Astrocyte of the cerebellum (primary cell): ENCODE measurements around the gene CUZD1.

Experiments used
- DNase-seq: peaks from one replicate; pipeline ENCODE4 v3.0.0-alpha.2; 2011; ENCODE audit warnings: low read depth
- H3K4me3 ChIP-seq: 2 replicates; pipeline ENCODE4 v1.5.1; 2011; ENCODE audit warnings: mild to moderate bottlenecking, low read depth, low read length, moderate library complexity
- in situ Hi-C: cut with HindIII; loops from 2 replicates; pipeline ENCODE4 v1.10.0; 2017; ENCODE audit warnings: low sequenced_read_pairs
- TF ChIP-seq, protein P1 (sequence below): IDR thresholded peaks from 2 replicates; pipeline ENCODE4 v1.5.1; 2012; ENCODE audit warnings: low read length, low read depth, moderate library complexity, mild to moderate bottlenecking; ENCODE audit errors: missing control alignments

Gene CUZD1

GRCh38 chr10:122830273-122830964 lies 15.2 kb downstream of the CUZD1 start:
- TF ChIP-seq, protein P1, sequence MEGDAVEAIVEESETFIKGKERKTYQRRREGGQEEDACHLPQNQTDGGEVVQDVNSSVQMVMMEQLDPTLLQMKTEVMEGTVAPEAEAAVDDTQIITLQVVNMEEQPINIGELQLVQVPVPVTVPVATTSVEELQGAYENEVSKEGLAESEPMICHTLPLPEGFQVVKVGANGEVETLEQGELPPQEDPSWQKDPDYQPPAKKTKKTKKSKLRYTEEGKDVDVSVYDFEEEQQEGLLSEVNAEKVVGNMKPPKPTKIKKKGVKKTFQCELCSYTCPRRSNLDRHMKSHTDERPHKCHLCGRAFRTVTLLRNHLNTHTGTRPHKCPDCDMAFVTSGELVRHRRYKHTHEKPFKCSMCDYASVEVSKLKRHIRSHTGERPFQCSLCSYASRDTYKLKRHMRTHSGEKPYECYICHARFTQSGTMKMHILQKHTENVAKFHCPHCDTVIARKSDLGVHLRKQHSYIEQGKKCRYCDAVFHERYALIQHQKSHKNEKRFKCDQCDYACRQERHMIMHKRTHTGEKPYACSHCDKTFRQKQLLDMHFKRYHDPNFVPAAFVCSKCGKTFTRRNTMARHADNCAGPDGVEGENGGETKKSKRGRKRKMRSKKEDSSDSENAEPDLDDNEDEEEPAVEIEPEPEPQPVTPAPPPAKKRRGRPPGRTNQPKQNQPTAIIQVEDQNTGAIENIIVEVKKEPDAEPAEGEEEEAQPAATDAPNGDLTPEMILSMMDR: no peak
- no peak overlapping the region for H3K4me3 ChIP-seq
- in situ Hi-C loops: no loop called here
- DNase-seq: no peak

- no peak for DNase-seq
- H3K4me3 ChIP-seq: no peak overlapping the region
- TF ChIP-seq, protein P1: no peak
- in situ Hi-C loops: no loop called here
These were observed 16.2 kb downstream of the CUZD1 start for GRCh38 chr10:122829454-122829853.

- in situ Hi-C loops: no loop called here
- TF ChIP-seq, protein P1: no peak
- no peak overlapping the region for H3K4me3 ChIP-seq
- DNase-seq: no peak
These were observed 16.9 kb downstream of the CUZD1 start for GRCh38 chr10:122828716-122829255.

- no peak overlapping the region for H3K4me3 ChIP-seq
- no peak for DNase-seq
- in situ Hi-C loops: no loop called here
- TF ChIP-seq, protein P1: no peak
These were observed 18.4 kb downstream of the CUZD1 start for GRCh38 chr10:122827302-122827701.

GRCh38 chr10:122822973-122823690 lies 22.5 kb downstream of the CUZD1 start:
- DNase-seq: no peak
- no peak overlapping the region for H3K4me3 ChIP-seq
- in situ Hi-C loops: no loop called here
- TF ChIP-seq, protein P1: no peak

DNA sequence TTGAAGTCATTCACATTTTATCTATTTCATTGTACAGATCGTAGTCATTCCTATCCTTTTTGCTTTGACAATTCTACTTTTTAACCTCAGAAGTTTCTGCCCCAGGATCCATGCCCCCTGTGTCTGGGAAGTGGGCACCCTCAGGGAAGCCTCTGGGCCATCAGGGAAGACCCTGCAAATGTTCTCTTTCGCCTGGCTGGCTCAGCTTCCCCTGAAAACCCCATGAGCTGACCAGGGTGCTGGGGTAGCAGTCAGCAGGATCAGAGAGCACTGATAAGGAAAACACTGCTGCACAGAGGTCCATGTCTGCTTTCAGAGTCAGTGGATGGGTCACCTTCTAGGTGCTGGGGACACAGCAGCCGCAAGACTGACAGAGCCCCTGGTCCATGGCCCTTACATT lies 23.8 kb downstream of the CUZD1 start:
- DNase-seq: no peak
- no peak overlapping the region for H3K4me3 ChIP-seq
- in situ Hi-C loops: no loop called here
- TF ChIP-seq, protein P1: no peak
